ENCODE measurements around the gene DCXR.

DCXR gene

GRCh38 chr17:82063424-82064415, 26.2 kb upstream of the DCXR start:
- TF ChIP-seq ZNF274 (IDR thresholded peaks at IDR 0.05; ENCODE audit: low read depth, low read length), result no peak
- H3K4me3 ChIP-seq (ENCODE audit: low read length), result no peak overlapping the region; the same call in 1 of the 2 replicates

DNA sequence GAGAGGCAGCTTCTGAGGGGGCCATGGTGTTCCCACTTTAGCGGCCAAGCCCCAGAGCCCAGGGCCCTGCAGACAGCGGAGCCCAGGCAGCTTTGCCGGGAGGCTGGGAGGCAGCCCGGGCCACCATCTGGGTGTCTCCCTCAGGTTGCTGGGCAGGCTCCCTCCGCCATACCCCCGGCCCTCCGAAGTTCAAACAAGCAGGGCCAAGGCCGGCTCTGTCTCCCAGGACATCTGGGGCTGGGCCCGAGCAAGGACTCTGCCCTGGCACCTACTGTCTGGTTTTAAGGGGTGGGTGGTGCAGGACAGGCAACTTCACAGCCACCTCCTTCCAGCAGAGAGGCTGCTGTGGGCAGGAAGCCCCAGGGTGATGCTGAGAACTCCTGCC, 25.5 kb upstream of the DCXR start:
- no peak for TF ChIP-seq ZNF274 (IDR thresholded peaks at IDR 0.05; ENCODE audit: low read depth, low read length)

DNA sequence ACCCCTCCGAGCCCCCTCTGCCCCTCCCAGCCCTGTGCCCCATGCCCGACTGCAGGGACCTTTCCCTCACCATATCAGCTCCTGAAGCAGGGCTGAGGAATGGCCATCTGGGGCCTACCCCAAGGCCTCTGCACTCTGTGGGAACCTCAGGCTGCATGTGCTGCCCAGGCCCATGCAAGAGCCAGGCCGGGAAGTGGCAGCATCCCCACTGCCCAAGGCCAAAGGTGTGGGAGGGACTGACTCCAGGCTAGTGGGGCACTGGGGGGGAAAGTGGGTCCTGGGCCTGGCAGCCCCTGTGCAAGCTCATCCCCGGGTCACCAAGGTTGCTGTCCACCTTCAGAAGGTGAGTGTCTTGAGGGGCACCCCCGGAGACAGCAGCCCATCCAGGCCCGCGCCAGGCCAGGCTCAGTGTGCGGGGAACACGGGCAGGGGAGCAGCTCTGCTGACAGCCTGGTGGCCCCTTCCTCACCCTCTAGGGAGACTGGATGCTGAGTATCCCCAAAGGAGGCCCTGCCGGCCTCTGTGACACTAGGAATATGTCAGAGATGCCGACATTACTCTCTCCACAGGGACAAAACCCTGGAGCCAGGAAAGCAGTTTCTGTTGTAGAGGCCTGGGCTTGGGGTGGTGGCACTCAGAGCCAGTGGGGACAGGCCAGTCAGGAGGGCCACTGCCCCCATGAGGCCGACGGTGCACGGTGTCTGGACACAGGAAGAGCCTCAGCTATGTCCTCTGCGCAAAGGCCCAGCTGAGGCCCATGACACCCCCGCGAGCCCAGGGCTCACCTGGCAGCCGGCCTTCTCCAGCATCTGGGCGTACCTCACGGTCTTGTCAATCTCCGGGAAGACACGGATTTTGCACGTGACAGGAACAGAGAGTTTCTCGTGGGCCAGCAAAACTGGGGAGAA, 24.8 kb upstream of the DCXR start:
- TF ChIP-seq ZNF274 (IDR thresholded peaks at IDR 0.05; ENCODE audit: low read depth, low read length), result no peak
- H3K4me3 ChIP-seq (ENCODE audit: low read length), result no peak overlapping the region

More for the DNA sequence above, 25.5 kb upstream of the DCXR start:
- no peak overlapping the region for H3K4me3 ChIP-seq (ENCODE audit: low read length)

DNA sequence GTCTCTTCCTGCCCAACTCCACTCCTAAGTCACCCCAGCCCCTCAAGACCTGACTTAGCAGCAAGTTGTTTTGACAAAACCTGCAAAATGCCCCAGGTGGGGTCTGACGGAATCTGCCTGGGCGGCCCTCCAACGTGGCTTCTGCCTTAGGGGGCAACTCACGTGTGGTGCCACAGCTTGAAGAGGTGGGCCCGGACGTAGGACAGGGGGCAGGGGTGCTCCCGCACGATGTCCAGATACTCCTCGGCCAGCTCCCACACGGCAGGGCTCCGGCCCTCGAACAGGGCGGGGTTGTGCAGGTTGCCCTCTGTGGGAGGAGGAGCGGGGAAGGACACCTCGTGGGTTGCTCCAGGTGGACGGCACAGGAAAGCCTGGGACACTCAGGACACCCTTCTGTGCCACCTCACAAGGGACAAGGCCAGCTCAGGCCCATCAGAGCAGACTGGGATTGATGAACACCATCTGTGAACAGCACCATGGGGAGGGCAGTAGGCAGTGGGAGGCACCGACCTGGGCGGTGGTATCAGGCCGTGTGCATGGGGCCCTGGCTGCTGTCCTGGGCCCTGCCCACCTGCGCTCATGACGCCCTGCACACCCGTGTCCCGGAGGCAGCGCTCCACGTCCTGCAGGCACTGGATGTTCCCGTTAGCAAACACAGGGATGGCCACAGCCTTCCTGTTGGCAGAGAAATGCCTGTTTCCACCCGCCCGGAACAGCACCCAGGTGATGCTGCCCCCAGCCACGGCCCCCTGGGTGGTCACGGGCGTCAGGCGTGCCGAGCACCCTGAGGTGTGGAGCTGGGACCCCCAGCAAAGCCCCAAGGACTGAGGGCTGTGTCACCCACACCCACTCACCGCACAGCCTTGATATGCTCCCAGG, 23.8 kb upstream of the DCXR start:
- H3K4me3 ChIP-seq (ENCODE audit: low read length), result no peak overlapping the region
- TF ChIP-seq ZNF274 (IDR thresholded peaks at IDR 0.05; ENCODE audit: low read depth, low read length), result no peak

GRCh38 chr17:82060614-82061013, 23.1 kb upstream of the DCXR start:
- no peak overlapping the region for H3K4me3 ChIP-seq (ENCODE audit: low read length)
- TF ChIP-seq ZNF274 (IDR thresholded peaks at IDR 0.05; ENCODE audit: low read depth, low read length), result no peak

GRCh38 chr17:82060001-82060380, 22.5 kb upstream of the DCXR start:
- no peak for TF ChIP-seq ZNF274 (IDR thresholded peaks at IDR 0.05; ENCODE audit: low read depth, low read length)
- H3K4me3 ChIP-seq (ENCODE audit: low read length), result no peak overlapping the region

DNA sequence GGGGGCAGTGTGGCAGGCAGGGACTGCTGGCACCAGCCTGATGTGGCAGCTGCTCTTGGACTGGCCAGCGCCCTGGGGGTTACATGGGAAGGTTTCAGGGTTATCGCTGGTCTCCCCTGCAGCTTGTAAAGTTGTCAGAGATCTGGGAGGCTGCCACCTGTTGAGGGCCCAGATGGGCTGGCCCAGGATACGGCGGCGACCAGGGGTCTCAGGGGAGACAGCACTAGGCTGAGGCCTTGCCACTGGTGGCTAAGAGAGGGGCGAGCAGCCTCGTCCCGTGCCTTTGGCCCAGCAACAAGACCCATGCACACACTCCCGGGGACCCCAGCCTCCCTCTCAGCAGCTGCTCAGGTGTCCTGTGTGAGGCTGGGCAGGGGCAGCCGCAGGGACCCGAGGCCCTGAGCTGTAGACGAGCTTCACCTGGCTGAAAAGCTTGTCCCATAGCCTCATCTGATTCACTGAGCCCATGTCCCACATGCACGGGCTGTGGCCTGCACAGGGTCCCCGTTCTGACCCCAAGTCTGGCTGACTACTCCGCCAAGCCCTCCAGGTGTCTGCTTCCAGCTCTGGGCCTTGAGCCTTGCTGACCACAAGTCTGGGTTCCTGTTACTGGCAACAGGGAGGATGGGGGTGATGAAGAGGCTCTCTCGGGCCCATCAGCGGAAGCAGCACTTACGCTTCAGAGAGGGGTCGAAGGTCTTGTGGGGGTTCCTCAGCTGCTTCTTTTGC, 21.9 kb upstream of the DCXR start:
- TF ChIP-seq ZNF274 (IDR thresholded peaks at IDR 0.05; ENCODE audit: low read depth, low read length), result no peak
- no peak overlapping the region for H3K4me3 ChIP-seq (ENCODE audit: low read length)

DNA sequence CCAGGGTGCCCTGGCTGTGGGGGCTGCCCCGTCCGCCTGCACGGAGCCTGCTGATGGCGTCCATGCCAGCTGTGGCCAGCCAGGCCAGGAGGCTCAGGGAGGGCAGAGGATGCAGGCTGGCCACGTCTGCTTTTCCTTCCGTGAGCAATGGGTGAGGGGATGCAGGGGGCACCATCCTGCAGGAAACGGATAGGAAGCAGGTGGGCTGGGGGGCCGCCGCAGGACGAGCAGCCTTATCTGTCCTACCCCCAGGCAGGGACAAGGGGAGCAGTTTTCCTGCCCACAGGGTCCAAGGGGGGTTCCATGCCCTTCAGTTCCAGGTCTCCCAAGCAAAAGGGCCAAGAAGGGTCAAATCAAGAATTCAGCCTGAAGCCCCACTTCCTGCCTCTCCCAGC, 21.4 kb upstream of the DCXR start:
- no peak for TF ChIP-seq ZNF274 (IDR thresholded peaks at IDR 0.05; ENCODE audit: low read depth, low read length)
- no peak overlapping the region for H3K4me3 ChIP-seq (ENCODE audit: low read length)

DNA sequence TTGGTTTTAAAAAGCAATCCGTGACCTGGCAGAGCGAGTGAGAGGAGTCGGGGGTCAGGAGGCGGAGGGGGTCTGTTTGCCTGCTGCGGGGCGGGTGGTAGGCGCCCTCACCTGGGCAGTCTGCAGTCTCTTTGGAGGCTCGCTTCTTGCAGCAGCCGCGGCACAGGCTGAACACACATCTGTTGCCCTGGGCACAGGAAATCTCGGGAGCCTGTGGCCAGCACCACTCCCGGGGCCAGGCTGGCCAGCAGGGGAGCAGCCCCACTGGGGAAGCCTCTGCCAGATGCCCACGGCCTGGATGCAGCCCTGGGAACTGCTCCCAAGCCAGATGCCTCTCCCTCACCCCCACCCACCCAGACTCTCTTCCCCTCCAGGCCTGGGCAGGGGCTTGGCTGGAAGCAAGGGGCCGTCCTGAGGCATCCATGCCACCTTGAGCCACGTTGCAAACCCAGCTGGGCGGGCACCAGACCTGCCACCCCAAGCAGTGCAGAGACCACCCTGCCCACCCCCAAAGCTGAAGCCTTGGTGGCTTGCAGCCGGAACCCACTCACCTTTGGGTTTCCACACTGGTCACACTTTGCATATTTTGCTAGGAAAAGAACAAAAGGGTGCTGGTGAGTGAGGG, 20.8 kb upstream of the DCXR start:
- H3K4me3 ChIP-seq (ENCODE audit: low read length), result no peak overlapping the region
- no peak for TF ChIP-seq ZNF274 (IDR thresholded peaks at IDR 0.05; ENCODE audit: low read depth, low read length)

- no peak for TF ChIP-seq ZNF274 (IDR thresholded peaks at IDR 0.05; ENCODE audit: low read depth, low read length)
Observed at GRCh38 chr17:82056729-82057621, 19.5 kb upstream of the DCXR start.

GRCh38 chr17:82055965-82056728, 18.6 kb upstream of the DCXR start:
- no peak for TF ChIP-seq ZNF274 (IDR thresholded peaks at IDR 0.05; ENCODE audit: low read depth, low read length)
- H3K4me3 ChIP-seq (ENCODE audit: low read length), result no peak overlapping the region

More at GRCh38 chr17:82056729-82057621, 19.5 kb upstream of the DCXR start:
- no peak overlapping the region for H3K4me3 ChIP-seq (ENCODE audit: low read length)

Measured in GM08714 (cell line).